Stimulated activated memory B cell treated with anti-CD40 and anti-IgM and Interleukin-4, amounts not matched to agents 10 μg/mL and 1 μg/mL and 100 μg/mL, for 72 hours (primary cell): ENCODE measurements around the gene CMTM5.

Experiments used
- ATAC-seq: fragments of 150-1000 bp; cut with Tn5 transposase; 2 replicates; pipeline ENCODE4 v1.10.0; 2021
- H3K27ac Mint-ChIP-seq: one replicate; pipeline ENCODE4 v1.8.0; 2022; ENCODE audit warnings: mild to moderate bottlenecking, mixed read lengths
- H3K27me3 Mint-ChIP-seq: one replicate; pipeline ENCODE4 v1.8.0; 2022; ENCODE audit warnings: mixed read lengths
- H3K36me3 Mint-ChIP-seq: one replicate; pipeline ENCODE4 v1.8.0; 2022; ENCODE audit warnings: mixed read lengths
- H3K4me1 Mint-ChIP-seq: one replicate; pipeline ENCODE4 v1.8.0; 2022; ENCODE audit warnings: mixed read lengths
- H3K4me3 Mint-ChIP-seq: one replicate; pipeline ENCODE4 v1.8.0; 2022; ENCODE audit warnings: mild to moderate bottlenecking, moderate library complexity, mixed read lengths
- H3K9me3 Mint-ChIP-seq: one replicate; pipeline ENCODE4 v1.8.0; 2022; ENCODE audit warnings: mixed read lengths

CMTM5 gene

DNA sequence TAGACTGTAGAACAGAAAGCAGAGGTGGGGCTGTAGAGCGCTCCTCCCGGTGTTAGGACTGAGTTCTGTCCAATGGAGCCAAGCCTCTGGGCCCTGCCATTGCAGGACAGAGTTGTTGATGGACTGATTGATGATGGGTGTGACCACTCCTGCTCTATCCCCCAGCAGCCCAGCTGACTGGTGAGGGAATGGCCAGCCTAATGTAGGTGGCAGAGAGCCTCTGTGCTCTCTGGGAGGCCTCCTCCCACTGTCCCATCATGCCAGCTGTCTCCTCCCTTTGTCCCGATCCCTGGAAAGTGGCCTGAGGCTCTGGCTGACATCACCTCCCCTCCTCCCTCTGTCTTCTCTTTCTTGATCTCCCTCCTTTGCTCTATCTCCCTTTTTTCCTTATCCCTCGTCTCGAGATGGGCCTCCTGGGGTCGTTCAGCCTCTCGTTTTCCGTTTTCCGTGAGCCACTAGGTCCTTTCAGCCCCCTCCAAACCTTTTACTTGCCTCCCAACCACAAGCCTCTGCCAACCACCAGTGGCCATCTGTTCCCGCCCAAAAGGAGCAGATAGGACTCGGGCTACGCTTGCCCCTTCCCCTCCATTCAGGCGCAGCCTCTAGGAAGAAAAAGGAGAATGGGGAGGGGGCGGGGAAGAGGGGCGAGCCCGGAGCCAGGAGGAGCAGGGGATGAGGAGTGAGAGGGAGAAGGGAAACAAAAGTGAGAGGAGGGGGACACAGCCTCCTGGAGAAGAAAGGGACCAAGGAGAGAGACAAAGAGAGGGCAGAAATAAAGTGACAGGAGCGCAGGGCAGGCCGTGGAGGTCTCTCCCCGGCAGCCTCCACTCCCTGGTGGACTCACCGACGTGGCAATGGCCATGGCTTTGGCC, 12.4 kb upstream of the CMTM5 start:
- no peak for ATAC-seq
- Mint-ChIP-seq H3K27ac (no peak overlapping the region), H3K27me3 (peaks cover 53% of the 10 kb centered on the region), H3K4me1 (no peaks in the 10 kb centered on the region), H3K4me3 (no peak overlapping the region), H3K36me3 (no peaks in the 10 kb centered on the region), H3K9me3 (no peaks in the 10 kb centered on the region)

DNA sequence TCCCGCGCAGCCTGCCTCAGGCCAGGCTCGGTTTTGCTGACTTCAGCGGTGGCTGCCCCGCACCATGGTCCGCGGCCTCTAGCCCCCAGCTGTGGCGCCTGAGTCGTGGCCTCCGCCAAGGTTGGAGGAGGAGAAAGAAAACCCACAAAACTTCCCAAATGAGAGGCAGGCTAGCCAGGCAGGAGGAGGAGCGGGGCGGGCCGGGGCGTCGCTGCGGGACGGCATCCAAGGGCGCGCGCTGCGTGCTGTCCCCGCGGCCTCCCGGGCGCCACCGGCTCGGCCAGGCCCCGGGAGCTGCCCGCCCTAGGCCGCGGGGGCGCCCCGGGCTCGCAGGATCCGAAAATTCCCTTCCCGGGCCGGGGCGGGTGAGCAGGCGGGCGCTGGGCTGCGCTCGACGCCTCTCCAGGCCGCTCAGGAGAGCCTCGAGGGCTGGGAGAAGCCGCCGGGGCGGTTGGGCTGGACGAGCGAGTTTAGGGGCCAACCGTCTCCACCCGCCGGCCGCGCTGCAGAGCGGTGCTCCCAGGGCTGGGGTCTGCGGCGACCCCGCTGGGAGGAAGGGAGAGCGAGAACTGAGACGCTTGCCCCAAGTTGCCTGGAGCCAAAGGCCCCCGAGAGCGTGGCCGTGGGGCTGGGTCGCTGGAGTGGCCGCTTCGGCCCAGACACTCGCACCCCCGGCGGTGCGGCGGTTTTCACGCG, 11.7 kb upstream of the CMTM5 start, which contains the start of gene EFS:
EFS (minus strand) TSS at position 137 of the 696 bp plus-strand sequence. CDS start 147 bp downstream, outside the sequence.
- Mint-ChIP-seq H3K27me3 (peaks cover 46% of the 10 kb centered on the region), H3K27ac (no peak within 1 kb of the TSS)
- no peak for ATAC-seq

DNA sequence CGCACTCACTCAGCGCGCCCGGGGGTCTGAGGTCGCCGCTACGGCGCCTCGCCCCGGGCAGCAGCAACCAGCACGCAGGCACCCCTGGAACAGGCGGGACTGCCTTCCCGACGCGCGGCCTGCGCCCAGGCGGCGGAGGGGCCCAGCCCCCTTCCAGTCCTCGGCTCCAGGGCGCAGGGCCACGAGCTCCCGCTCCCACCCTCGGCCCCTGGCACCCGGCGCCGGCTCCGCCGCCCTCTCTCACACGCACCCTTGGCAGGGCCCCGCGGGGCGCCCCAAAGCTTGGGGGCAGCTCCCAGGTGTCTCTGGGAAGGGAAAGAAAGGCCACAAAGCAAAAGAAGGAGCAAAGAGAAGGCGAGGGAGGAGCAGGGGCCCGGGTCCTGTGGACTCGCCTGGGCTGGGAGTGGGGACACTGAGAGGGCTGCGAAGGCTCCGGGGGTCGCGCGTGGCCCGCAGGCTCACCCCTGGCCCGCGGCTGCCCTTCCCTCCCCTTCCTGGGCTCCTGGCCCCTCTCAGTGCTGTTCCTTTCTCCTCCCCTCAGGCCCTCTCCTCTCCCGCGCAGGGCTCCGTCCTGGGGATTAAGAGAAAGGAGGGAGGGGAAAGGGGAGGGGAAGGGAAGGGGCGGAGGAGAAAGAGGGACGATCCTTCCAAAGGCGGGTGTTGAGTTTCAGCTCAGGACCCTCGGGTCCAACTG, 11.0 kb upstream of the CMTM5 start:
- H3K9me3 Mint-ChIP-seq, result no peaks in the 10 kb centered on the region
- H3K27me3 Mint-ChIP-seq, result peaks cover 43% of the 10 kb centered on the region
- no peaks in the 10 kb centered on the region for H3K36me3 Mint-ChIP-seq
- no peak overlapping the region for H3K4me3 Mint-ChIP-seq
- no peak for ATAC-seq
- H3K27ac Mint-ChIP-seq, result no peak overlapping the region
- no peaks in the 10 kb centered on the region for H3K4me1 Mint-ChIP-seq

More for the DNA sequence above, 11.7 kb upstream of the CMTM5 start, which contains the start of gene EFS:
- no peaks in the 10 kb centered on the region for H3K9me3 Mint-ChIP-seq
- no peaks in the 10 kb centered on the region for H3K36me3 Mint-ChIP-seq
- no peaks in the 10 kb centered on the region for H3K4me1 Mint-ChIP-seq
- no peak within 1 kb of the TSS for H3K4me3 Mint-ChIP-seq

DNA sequence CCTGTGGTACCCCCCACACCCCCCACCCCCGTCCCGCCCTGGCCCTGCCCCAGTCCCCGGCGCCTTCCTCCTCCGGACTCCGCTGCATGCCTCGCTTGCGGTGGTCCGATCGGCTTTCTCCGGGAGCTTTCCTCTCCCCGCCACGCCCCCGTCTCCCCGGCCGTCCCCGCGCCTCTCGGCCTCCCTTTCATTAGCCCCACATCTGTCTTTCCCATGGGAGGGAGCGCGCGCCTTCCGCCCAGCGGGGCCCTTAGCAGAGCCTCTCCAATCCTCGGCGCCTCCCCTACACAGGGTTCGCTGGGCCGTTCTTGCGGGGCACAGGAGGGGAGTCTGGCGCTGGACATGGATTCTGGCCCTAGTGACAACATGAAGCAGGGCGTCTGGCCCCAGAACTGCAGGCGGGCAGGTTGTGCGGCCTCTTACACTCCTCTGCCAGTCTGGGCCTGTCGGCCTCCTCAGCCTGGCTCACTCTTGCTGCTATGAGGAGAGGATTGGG, 10.4 kb upstream of the CMTM5 start:
- no peak overlapping the region for H3K4me3 Mint-ChIP-seq
- ATAC-seq, result no peak
- H3K27ac Mint-ChIP-seq, result no peak overlapping the region
- H3K4me1 Mint-ChIP-seq, result no peaks in the 10 kb centered on the region
- no peaks in the 10 kb centered on the region for H3K9me3 Mint-ChIP-seq
- H3K36me3 Mint-ChIP-seq, result no peaks in the 10 kb centered on the region
- H3K27me3 Mint-ChIP-seq, result peaks cover 43% of the 10 kb centered on the region

DNA sequence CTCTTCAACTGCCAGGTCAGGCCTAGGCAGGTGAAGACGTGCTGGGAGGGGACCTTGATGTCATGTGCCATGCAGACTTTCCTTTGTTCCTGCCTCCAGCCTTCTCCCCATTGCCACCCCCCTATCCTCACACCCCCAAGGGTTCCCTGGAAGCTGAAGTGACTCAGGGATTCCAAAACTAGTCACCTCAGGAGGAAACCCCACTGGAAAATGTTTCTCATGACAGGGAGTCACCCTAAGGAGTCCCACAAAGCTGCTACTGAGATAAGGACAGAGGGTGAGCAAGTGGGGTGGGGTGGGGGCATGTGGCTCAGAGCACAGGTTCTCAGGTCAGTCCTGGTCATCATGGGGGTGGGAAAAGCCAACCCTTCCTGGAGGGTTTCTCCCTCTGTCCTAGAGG, 6.6 kb upstream of the CMTM5 start:
- no peak overlapping the region for H3K27ac Mint-ChIP-seq
- H3K9me3 Mint-ChIP-seq, result no peaks in the 10 kb centered on the region
- H3K4me3 Mint-ChIP-seq, result no peak overlapping the region
- H3K4me1 Mint-ChIP-seq, result no peaks in the 10 kb centered on the region
- no peak for ATAC-seq
- peaks cover 31% of the 10 kb centered on the region for H3K27me3 Mint-ChIP-seq
- no peaks in the 10 kb centered on the region for H3K36me3 Mint-ChIP-seq

DNA sequence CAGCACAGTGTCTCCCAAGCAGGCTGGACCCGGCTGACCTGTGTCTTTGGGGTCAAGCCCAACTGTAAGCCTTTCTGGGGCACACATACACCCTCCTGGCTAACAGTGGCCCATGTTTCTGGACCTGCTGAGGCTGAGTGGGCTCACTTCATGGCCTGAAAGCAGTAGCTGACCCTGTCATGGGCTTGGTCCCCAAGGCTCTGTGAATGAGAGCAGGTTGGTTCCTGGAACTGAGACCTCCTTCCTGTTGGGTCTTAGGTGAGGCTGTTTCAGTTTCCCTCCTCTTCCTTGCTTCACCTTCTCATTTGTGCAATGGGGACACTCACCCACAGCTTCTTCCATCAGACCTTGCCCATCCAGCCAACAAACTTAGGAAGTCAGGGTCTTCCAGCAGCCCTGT, 5.0 kb upstream of the CMTM5 start:
- Mint-ChIP-seq H3K4me3 (no peak overlapping the region), H3K27me3 (peaks cover 29% of the 10 kb centered on the region), H3K9me3 (no peaks in the 10 kb centered on the region), H3K27ac (no peak overlapping the region), H3K4me1 (no peaks in the 10 kb centered on the region), H3K36me3 (no peaks in the 10 kb centered on the region)
- no peak for ATAC-seq

DNA sequence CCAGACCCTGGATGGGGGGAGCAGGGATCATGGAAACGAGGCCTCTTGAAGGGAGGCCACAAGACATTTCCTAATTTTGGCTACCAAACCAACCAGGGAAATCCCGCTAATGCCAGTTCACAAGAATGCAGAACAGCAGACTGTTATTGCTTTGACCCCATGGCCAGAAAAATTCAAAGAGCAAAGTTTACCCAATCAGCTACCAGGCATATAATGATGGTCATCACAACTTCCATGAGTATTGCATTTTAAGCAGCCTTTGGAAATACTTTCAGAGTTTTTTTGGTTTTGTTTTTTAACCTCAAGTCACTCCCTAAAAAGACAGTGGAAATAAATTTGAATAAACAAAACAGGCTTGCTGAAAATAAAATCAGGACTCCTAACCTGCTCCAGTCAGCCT, 4.3 kb upstream of the CMTM5 start, which contains the start of gene IL25:
IL25 (plus strand) TSS at position 301 of the 400 bp plus-strand sequence.
- no peaks in the 10 kb centered on the region for H3K36me3 Mint-ChIP-seq
- no peak within 1 kb of the TSS for H3K27ac Mint-ChIP-seq
- no peak for ATAC-seq

DNA sequence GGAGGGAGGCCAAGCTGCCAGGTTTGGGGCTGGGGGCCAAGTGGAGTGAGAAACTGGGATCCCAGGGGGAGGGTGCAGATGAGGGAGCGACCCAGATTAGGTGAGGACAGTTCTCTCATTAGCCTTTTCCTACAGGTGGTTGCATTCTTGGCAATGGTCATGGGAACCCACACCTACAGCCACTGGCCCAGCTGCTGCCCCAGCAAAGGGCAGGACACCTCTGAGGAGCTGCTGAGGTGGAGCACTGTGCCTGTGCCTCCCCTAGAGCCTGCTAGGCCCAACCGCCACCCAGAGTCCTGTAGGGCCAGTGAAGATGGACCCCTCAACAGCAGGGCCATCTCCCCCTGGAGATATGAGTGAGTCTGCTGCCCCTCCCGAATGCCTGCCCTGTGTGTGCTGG, 3.8 kb upstream of the CMTM5 start:
- Mint-ChIP-seq H3K36me3 (no peaks in the 10 kb centered on the region), H3K27me3 (peaks cover 30% of the 10 kb centered on the region), H3K9me3 (no peaks in the 10 kb centered on the region), H3K27ac (no peak overlapping the region), H3K4me1 (no peaks in the 10 kb centered on the region), H3K4me3 (no peak overlapping the region)
- no peak for ATAC-seq

More for the DNA sequence above, 4.3 kb upstream of the CMTM5 start, which contains the start of gene IL25:
- no peaks in the 10 kb centered on the region for H3K4me1 Mint-ChIP-seq
- H3K4me3 Mint-ChIP-seq, result no peak within 1 kb of the TSS
- H3K9me3 Mint-ChIP-seq, result no peaks in the 10 kb centered on the region
- peaks cover 29% of the 10 kb centered on the region for H3K27me3 Mint-ChIP-seq

DNA sequence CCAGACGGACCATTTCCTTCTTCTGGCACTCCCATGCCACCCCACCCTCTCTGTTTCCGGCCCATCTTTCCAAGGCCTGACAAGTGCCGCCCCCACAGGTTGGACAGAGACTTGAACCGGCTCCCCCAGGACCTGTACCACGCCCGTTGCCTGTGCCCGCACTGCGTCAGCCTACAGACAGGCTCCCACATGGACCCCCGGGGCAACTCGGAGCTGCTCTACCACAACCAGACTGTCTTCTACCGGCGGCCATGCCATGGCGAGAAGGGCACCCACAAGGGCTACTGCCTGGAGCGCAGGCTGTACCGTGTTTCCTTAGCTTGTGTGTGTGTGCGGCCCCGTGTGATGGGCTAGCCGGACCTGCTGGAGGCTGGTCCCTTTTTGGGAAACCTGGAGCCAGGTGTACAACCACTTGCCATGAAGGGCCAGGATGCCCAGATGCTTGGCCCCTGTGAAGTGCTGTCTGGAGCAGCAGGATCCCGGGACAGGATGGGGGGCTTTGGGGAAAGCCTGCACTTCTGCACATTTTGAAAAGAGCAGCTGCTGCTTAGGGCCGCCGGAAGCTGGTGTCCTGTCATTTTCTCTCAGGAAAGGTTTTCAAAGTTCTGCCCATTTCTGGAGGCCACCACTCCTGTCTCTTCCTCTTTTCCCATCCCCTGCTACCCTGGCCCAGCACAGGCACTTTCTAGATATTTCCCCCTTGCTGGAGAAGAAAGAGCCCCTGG, 1.2 kb upstream of the CMTM5 start:
- no peaks in the 10 kb centered on the region for H3K36me3 Mint-ChIP-seq
- H3K4me3 Mint-ChIP-seq, result no peak overlapping the region
- H3K9me3 Mint-ChIP-seq, result no peaks in the 10 kb centered on the region
- H3K4me1 Mint-ChIP-seq, result no peaks in the 10 kb centered on the region
- no peak overlapping the region for H3K27ac Mint-ChIP-seq
- peaks cover 36% of the 10 kb centered on the region for H3K27me3 Mint-ChIP-seq
- ATAC-seq, result no peak

DNA sequence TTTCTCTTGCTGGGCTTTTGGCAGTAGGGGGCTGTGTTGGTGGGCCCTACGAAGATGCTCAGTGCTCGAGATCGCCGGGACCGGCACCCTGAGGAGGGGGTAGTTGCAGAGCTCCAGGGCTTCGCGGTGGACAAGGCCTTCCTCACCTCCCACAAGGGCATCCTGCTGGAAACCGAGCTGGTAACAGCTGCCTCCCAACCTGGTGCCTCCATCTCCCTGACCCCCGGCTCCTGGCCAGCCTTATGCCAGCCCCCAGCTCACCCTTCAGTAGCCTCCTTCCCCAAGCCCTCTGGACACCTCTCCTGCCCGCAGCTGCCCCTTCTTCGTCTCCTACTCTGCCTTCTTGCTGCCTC, 328 bp downstream of the CMTM5 start:
- Mint-ChIP-seq H3K9me3 (no peaks in the 10 kb centered on the region), H3K27ac (no peak overlapping the region), H3K4me1 (no peaks in the 10 kb centered on the region), H3K4me3 (no peak overlapping the region), H3K36me3 (no peaks in the 10 kb centered on the region), H3K27me3 (peaks cover 51% of the 10 kb centered on the region)
- ATAC-seq, result no peak

DNA sequence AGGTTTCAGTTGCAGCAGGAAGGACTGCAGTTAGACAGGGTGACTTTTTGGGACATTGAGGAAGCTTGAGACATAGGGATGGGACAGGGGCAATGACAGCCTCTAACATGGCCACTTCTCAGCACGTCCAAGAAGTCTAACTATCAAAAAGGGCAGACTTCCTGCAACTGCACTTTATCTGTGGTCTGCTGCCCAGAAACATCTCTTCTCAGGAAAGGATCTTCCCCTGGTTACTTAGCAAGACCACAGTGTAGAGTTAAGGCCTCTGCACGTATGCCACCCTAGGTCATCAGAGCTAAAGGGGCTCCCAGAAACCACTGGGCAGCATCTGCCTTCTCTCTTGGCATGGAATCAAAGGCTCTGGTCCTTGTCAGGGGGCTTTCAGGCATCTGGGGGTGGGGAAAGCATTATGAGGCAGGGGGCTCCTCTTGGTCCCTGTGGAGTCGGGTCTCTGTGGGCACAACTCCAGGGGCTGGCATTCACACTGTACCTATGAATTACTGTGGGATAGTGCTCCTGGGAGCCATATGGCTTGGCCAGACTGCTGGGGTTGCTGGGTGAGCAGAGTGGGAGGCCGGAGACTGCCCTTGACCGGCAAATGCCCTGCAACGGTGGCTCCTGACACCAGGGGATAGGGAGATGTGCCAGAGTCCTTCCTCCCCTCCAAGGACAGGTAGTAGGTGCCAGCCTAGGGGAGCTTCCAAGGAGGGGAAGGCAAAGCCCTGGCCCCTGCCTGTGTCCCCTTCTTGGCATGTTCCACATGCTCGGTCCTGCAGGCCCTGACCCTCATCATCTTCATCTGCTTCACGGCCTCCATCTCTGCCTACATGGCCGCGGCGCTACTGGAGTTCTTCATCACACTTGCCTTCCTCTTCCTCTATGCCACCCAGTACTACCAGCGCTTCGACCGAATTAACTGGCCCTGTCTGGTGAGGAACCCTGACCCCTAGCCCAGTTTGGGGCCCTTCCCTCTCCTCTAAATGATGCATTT, 1.0 kb downstream of the CMTM5 start:
- H3K9me3 Mint-ChIP-seq, result no peaks in the 10 kb centered on the region
- H3K4me3 Mint-ChIP-seq, result no peak overlapping the region
- no peaks in the 10 kb centered on the region for H3K4me1 Mint-ChIP-seq
- H3K36me3 Mint-ChIP-seq, result no peaks in the 10 kb centered on the region
- H3K27ac Mint-ChIP-seq, result no peak overlapping the region
- ATAC-seq, result no peak
- peaks cover 57% of the 10 kb centered on the region for H3K27me3 Mint-ChIP-seq

DNA sequence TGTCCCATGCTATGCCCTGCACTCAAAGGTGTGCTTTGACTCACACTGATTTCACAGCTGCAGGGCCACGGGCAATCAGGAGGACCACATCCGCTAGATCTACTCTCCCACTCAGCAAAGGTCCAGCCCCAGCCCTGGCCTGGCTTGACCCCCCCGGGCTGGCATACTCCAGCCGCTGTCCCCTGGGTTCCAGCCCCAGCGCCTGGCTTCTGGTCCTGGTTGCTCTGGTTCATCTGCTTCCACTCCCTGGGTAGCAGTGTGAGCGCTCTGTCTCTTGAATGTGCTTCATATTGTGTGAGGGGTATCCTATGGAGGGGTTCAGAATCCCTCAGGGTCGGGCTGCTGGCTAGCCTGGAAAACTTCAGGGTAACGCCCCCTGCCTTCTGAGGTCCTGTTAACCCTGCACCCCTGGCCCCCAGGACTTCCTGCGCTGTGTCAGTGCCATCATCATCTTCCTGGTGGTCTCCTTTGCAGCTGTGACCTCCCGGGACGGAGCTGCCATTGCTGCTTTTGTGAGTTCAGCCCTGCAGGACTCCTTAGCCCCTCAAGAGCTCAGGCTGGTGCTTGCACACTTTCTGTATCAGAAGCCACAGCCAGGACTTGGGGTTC, 1.9 kb downstream of the CMTM5 start:
- no peaks in the 10 kb centered on the region for H3K36me3 Mint-ChIP-seq
- no peaks in the 10 kb centered on the region for H3K9me3 Mint-ChIP-seq
- no peak overlapping the region for H3K4me3 Mint-ChIP-seq
- no peak for ATAC-seq
- no peak overlapping the region for H3K27ac Mint-ChIP-seq
- H3K4me1 Mint-ChIP-seq, result no peaks in the 10 kb centered on the region
- H3K27me3 Mint-ChIP-seq, result peaks cover 57% of the 10 kb centered on the region

DNA sequence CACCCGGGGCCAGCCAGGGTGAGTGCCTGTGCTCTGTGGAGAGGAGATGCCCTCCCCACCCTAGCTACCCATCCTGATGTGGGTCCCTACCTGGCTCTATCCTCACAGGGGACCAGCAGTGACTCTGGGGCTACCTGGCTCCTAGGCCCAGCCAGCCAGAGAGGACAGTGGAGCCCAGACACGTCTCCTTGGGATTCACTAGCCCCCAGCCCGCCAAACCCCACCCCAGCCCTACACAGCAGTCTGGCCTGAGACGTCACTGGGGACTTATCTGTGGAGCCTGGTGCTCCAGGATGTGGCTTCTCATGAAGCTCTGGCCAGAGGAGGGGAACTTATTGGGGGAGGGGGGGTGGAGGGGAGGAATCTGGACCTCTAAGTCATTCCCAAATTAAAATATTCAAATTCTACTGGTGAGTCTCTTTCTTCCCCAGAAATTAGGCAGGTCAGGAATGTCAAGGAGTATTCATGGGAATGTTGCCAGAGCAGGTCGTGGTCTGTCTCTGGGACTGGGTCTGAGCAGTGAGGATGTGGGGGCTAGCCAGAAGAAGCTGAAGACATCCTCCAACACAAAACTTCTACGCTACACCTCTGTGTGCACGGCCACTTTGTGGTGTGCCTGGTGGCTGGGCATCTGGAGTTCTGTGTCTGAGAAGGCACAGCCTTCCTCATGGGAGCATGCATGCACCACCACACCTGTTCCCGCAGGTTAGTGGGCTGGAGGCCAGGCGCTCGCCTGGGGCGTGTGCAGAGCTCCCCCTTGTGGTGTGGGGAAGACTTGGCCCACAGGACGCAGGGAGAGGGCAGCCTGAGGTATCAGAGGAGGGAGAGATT, 2.7 kb downstream of the CMTM5 start:
- H3K4me3 Mint-ChIP-seq, result no peak overlapping the region
- H3K36me3 Mint-ChIP-seq, result no peaks in the 10 kb centered on the region
- H3K27ac Mint-ChIP-seq, result no peak overlapping the region
- no peaks in the 10 kb centered on the region for H3K4me1 Mint-ChIP-seq
- ATAC-seq, result peak; percentile 66
- no peaks in the 10 kb centered on the region for H3K9me3 Mint-ChIP-seq
- H3K27me3 Mint-ChIP-seq, result peaks cover 64% of the 10 kb centered on the region
